HG03439 (cell line): ENCODE results near the gene TNFAIP1.

Source experiments
- ATAC-seq: cut with Tn5 transposase; IDR thresholded peaks from one replicate; pipeline ENCODE4 v1.9.1; 2021; ENCODE audit warnings: mild to moderate bottlenecking, moderate library complexity; ENCODE audit not compliant: unreplicated experiment

TNFAIP1 gene

DNA sequence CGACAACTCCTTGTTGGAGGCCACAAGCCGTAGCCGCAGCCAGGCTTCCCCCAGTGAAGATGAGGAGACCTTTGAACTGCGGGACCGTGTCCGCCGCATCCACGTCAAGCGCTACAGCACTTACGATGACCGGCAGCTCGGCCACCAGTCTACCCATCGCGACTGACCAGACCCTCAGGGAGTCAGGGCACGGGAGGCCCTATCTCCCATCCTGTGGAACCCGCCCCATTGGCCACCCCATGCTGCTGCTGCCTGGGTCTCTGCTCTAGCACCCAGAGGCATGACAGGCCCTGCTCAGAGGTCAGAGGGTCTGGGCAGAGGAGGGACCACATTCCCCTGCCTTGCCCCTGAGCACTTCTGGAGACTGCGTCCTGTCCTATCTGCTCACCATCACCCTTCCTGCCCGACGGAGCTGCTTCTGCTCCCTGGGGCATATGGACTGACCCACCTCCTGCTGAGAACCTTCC is 8.9 kb downstream of the TNFAIP1 start:
- no peak for ATAC-seq

DNA sequence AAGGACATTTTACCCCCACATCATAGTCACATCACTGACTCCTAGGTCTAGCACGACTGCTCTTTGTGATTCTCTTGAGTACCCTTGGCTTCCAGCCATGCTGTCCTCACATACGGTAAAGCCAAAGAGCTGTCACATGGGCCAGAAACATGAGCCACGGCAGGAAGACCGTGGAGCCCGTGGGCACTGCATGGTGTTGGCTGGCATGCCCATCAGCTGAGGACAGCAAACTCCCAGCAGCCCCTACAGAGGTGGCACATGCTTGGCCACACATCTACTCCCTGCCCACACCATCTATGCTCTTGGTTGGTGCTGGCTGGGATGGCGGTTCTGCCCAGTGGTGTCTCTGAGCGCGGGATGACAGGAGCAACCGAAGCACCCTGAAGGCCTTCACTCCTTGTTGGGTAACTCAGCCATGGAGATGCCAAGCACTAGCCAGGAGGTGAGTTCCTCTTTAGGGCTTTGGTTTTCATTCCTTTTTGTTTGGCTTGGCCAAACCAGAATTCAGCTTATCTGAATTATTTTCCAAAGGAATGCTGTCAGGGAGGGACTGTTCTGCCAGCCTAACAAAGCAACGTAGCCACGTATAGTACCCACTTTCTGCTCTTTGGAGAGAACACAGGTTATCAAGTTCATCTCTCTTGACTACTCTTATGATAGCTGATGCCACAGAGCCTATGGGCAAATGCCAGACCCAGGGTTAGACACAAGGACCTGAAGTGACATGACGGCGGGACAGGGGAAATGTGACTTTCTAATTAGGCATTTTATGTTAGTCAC is 10.0 kb downstream of the TNFAIP1 start:
- ATAC-seq = no peak

DNA sequence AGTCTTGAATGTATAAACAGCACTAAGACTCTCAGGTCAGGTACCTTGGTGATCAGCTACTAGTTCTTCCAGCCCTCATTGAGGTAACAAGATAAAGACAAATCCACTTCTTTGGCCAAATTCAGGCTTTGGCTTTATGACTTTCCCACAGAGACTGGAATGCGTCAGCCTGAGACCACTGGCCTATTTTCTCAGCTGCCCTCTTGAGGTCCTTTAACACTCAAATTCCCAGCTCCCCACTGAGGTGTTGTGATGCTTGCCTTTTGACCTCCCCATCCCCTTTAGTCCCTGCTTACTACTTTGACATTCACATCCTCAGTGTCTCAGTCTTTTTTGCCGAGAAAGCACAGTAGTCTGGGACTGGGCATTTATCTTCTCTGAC is 10.6 kb downstream of the TNFAIP1 start:
- no peak for ATAC-seq

DNA sequence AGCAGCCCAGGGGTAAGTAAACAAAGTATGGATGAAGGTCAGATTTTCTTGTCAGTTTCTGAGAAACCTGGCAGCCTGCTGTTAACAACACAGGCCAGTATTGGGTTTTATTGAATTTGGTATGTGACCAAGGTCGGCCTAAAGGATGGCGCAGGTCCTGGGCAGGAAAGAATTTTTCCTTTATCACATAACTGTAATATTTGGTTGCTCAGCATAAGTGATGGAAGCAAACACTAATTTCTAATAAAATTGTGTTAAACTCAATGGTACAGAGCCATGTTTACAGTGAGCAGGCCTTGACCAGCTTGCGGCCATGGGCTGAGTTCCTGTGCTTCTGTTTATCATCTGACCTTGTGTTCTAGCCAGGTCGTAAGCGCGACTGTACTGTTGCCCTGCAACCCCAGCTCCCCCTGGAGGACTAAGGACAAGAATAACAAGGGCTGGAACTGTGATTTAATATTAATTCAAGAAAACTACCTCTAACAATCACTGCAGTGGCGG is 11.2 kb downstream of the TNFAIP1 start:
- ATAC-seq = no peak

DNA sequence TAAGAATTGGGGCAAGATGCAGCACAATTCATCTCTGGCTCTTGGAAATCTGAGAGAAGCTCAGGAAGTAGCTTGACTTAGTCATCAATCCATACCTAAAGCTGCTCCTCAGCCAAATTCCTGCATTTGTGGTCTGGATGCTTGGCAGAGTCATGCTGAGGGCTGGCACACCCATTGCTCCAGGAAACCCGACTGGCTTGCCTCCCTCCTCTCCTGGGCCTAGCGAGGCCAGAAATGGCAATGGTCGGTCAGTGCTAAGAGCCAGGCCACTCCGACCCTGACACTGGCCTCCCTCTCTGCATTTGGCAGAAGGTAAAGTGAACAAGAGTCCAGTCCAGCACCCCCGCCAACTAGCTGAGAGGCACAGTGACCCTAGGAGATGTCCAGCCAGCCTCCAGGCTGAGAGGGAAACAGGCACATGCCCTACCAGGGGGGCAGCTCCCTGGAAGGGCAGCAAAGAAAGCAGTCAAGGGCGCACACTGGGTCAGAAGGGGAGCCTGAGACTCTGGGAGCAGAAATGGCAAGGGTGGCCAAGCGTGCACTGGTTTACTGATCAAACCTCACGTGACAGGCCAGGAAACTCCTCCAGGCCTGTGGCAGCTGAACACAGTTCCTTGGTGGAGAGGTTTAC is 11.8 kb downstream of the TNFAIP1 start:
- ATAC-seq = no peak

DNA sequence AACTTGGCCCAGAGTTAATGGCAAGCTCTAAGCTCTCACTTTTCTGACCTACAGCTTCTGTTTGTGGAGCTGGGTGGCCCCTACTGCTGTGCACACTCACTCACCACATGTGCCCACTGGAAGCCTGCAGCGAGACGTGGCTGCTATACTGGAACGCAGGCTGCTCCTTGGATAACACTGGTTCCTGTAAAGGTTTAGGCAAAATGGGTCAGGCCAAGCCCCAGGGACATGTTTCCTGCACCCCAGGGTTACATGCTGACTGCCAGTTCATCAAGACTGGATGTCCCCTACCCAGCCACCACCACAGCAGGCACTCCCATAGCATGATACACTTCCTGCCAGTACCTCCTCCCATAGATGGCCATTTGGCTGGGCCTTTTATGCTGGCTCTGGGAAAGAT is 13.4 kb downstream of the TNFAIP1 start:
- no peak for ATAC-seq

DNA sequence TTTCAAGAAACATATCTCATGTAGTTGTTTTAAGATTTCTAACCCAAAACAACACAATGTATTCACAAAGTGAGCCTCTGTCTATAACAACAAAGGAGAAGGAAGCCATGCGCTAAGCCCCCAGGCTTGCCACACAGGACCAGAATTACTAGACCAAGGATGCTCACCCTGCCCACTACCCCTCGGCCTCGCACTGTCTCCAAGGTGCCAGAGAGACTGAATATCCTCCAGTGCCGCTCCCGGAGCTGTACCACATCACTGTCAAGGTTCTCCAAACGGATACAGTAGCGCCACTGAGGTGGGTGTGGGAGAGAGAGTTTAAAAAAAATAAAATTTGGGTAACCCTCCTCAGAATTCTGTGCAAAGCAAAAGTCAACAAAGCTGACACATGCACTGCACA is 14.7 kb downstream of the TNFAIP1 start:
- no peak for ATAC-seq

DNA sequence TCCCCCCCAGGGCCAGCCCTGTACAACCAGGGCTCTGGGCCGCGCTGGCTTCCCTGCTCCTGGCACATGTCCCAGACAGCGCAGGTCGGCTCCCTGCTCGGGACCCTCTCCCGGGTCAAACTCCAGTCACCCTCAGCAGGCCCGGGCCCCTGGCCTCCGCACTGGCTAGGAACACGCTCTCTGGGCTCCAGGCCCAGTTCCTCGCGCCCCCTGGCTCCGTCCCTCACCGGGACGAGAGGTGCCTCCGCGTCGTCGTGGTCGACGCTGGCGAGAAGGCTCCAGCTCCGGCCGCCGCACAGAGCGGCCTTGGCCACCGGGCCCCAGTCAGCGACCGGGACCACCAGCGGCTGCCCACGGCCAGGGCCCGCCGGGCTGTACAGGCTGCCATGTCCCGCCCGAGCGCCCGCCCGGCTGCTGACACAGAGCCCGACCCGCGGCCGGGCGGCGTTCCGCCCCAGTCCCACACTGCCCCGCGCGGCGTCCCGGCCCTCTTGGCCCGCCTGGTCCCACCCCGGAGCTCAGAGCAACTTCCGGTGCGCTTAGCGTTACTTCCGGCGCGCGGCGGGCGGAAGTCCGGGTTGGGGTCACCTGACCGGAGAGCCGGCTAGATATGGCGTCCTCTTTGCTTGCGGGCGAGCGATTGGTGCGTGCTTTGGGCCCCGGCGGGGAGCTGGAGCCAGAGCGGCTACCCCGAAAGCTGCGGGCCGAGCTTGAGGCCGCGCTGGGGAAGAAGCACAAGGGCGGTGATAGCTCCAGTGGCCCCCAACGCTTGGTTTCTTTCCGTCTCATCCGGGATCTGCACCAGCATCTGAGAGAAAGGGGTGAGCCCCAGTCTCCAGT is 21.7 kb downstream of the TNFAIP1 start, which contains the start of gene POLDIP2:
Gene POLDIP2, minus strand, starts transcription at position 467 of the 840 bp plus-strand sequence. Its CDS starts 79 bp downstream, at position 388.
- peak; percentile 94 for ATAC-seq

DNA sequence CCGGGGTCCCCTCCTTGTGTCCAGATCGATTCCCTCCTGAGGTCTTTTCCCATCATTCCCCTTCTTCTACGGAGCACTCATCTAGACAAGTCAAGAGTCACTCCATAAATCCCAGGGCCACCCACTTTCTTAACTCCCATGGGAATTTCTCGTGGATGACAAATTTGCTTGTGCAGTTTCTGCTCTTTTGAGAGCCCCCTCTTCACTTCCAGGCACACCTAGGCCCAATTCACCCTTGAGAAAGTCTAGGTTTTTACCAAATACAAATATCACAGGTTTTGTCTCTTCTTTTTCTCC is 22.3 kb downstream of the TNFAIP1 start:
- ATAC-seq = no peak

DNA sequence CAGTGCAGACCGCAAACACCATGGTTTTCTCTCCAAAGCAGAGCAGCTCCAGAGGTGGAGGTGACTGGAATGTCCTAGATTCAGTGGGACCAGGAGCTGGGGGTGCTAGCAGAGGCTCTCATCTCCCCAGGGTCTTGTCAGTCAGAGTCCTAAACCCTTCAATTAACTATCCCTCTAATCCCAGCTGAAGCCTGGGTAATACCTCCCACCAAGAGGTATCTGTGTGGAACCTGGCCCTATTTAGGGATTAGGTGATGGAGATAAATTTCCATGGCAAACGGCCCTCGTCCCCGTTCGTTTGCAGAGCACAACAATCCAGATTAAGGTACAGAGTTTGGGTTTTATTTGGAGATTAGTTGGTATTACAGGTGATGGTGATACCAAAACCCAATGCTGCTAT is 27.6 kb downstream of the TNFAIP1 start:
- no peak for ATAC-seq

DNA sequence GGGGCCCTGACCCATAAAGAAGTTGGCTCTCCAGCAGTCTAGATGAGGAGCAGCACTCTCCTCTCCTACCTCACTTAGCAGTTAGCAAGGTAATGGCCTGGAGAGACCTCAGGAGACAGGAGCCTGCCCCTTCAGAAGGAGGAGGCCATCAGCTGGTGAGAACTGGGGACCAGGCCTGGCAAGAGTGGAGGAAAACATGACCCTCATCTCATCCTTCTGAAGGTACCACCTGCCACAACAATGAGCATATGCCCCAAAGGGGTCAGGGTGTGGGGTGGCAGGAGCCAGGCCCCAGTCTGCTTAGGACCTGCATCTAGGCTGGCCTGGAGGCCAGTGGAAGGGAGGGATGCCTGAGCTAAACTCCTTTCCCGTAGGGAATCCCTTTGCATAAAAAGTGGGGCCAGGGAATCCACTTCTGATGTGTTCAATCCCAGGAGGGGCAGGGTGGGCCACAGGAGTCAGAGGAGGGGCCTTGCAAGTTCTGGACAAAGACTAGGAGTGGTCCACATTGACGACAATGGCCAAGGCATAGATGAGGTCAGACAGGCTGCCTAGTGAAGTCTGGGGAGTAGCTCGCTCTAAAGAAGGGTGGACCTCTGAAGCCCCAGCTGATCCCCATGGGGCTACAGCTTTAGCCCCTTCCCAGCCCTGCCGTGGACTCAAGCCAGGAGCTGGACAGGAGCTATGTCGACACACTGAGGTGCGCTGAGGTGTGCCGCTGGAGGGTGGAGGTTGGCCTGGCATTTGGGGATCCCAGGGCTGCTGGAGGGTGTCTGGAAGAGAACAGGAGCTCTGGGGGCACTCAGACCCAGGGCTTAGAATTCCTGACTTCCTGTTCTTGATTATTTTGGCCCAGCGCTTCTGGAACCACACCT is 28.5 kb downstream of the TNFAIP1 start:
- no peak for ATAC-seq

DNA sequence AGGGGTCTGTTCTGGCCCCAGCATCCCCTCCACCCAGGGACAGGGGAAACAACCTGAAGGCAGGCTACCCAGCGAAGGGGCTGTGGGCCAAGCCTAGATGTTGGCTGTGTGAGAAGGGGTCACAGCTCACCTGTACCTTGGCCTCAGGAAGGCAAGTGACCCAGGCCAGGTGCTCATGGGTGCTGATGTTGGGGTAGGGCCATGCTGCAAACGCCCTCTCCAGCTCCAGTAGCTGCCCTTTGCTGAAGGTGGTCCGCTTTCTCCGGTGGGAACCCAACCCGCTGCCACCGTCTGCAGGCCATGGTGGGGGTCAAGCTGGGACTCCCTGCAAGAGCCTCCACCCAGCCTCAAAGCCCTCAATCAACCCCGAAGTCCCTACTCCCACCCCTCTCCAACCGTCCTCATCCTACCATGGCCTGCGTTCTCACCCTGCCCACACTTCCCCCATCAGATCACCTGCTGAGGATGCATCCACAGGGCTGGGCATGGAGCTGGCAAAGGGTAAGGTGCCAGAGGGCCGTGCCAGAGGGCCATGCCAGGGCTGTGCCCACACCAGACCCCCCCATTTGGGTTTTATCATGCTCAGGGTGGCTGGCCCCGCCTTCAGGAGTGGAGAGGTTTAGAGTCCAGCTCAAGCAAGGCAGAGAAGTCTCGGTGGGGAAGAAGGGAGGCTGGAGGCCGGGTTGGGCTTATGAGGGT is 29.3 kb downstream of the TNFAIP1 start, which contains the start of gene SEBOX:
Gene SEBOX, minus strand, starts transcription at position 535 of the 699 bp plus-strand sequence. Its CDS starts 48 bp downstream, at position 487.
- ATAC-seq = no peak

DNA sequence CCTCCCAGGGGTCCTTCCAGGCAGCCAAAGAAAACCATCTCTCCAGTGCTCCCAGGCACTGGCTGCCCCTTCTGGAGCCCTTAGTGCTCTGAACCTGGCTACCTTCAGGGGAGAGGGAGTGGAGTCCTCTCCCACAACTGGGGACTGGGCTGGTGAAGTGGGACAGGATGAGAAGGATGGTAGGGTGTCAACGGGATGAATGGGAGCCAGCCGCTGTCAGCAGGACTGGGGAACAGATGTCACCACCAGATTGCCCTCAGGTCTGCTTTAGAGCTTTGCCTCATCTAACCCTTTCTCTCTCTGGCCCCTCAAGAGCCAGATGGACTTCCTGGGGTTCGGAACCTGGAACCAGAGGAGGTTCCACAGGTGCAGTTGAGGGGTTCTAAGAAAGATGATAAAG is 29.9 kb downstream of the TNFAIP1 start:
- ATAC-seq = no peak

DNA sequence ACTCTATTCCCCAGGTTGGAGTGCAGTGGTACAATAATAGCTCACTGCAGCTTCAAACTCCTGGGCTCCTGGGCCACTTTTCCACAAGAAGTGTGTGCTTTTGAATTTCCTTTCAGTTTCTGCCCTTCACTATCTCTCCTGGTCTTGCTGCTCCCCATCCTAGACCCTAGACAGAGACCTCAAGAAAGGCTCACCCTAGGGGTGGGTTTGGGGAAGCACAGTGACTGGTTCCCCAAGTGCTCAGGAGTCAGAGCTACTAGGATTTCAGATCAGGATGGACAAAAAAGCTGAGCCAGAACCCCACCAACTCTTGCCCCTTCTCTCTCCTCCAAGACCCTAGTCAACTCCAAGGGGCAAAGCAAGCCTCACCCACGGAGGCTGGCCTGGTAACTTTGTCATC is 31.0 kb downstream of the TNFAIP1 start:
- no peak for ATAC-seq

DNA sequence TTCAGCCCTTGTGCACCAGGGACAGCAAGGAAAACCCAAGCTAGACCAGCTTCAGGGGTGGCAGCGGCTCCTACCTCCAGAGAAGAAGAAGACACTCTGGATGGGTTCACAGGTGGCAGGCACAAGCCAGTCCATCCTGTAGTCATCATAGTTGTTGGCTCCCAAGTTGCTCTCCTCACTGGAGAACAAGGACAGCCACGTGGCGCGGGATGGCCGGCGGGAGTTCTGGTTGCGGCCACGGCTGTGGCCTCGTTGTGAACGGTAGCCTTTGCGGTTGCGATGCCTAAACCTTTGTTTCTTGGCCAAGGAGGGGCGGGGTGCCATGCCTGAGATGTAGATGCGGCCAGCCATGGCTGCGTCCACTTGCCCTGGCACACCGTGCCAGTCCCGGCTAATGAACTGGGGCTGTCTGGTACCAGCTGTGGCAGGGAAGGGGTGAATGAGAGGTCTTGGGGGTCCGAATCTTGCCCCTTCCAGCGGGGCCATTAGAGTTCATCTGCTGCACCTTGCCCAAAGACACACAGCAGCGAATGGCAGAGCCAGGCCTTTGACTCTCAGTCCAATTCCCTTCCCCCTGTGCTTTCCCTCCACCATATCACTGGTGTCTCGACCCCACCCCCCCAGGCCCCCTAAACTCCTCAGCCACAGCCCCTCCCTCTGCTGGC is 32.2 kb downstream of the TNFAIP1 start:
- no peak for ATAC-seq

DNA sequence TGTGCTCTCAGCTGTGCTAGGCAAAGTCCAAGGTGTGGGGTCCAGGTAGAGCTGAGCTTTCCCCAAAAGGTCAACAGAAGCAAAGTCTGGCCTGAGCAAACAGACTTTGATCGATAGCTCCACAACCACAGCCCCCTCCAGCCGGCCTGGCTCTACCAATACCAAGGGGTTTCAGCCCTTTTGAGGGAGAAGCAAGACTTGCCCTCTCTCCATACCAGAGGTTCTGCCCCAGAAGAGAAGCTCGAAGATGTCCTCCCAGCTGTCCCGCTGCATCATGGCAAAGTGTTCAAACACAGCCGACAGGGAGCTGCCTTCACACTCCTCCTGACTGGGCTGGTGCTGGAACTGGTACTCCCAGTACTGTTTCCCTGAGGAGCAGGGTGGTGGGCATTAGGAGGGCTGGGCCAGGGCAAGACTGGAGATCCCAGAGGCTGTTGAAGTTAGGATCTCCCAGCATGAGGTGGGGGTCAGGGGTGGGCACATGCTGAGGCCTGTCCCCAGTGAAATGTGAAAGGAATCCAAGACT is 32.8 kb downstream of the TNFAIP1 start:
- ATAC-seq = no peak

DNA sequence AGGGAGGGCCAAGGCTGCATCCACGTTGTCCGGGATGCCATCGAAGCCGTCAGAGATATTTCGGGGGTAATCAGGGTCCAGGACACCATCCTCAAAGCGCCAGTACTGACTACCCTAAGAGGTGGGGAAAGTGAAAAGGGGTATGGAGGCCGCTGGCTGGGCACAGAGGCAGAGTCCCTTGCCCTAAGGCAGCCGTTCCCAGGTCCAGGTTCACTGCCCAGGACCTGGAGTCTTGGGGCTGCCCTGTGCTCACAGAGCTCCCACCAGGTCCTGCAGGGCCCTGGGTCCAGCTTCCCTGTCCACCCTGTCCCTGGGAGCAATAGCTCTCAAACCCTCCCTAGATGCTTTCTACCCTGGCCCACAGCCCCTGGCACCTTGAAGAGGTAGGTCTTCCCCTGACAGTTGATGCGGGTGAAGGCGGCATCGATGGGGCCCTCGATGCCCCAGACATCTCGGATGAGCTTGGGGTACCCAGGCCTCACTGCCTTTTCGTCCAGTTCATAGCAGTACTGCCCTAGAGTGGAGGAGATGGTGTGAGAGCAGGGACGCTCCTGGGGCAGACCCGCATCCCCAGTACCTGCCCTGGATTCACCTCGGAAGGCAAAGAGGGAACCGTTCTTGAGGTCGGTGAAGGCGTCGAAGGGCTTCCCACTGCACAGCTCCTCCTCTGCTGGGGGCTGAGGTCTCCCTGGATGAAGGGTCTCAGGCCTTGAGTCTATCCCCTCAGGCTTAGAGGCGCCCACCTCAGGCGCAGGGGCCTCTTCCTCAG is 33.5 kb downstream of the TNFAIP1 start:
- ATAC-seq = no peak

DNA sequence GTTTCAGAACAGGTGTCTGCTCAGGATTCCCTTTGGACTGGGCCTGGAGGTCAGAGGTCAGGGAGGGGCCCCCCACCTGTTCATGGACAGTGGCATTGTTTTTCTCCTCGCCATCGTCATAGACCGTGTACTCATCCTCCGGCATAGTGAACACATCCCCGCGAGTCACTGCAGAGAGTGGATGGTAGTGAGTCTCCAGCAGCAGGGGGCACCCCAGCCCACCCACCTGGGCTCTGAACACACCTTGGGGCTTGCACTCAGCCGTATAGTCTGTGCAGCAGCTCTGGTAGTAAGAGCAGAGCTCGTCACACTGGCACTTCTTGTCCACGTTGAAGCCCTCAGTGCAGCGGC is 34.1 kb downstream of the TNFAIP1 start:
- no peak for ATAC-seq
